KBM-7 (cell line): Measurements from ENCODE around the gene INPP4B.

Experiments
- DNase-seq: peaks from one replicate; pipeline ENCODE4 v3.0.0-alpha.2; 2015
- in situ Hi-C: fragments of 300-500 bp; cut with MboI; formaldehyde crosslinking; loops from 2 replicates; pipeline ENCODE4 v1.14.3; 2020; ENCODE audit warnings: low sequenced_read_pairs, low pct_unique_long_range_greater_than_20kb, mixed read lengths

Gene INPP4B

DNA sequence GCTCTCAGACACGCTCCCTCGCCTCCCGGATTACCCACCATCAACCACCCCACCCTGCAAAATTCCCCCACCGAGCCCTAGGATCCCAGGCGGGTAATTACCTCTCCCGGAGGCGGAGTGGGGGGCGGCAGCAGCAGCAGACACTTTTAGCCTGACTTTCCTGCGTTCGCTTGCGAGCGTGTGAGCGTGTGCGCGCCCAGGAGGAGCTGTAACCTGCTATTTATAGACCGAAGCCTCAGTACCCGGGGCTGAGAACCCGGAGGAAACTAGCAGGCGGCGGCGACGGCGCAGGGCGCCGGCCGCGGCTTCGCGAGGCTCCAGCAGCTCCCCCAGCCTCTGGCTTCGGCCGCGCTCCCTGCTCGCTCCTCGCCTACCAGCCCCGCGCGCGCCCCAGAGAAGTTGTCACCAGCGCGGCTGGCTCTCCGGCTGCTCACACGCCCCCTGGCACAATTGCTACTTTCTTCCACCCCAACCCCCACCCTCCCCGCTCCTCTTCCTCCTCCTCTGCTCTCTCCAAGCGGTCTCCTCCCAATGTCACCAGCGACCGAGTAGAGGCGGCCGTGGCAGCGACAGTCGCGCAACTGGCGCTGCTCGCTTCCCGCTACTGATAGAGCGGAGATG lies at the start of gene INPP4B:
INPP4B (minus strand) TSS at position 194 of the 621 bp plus-strand sequence.
- in situ Hi-C loops, result no loop called here
- peak; percentile 68 for DNase-seq

DNA sequence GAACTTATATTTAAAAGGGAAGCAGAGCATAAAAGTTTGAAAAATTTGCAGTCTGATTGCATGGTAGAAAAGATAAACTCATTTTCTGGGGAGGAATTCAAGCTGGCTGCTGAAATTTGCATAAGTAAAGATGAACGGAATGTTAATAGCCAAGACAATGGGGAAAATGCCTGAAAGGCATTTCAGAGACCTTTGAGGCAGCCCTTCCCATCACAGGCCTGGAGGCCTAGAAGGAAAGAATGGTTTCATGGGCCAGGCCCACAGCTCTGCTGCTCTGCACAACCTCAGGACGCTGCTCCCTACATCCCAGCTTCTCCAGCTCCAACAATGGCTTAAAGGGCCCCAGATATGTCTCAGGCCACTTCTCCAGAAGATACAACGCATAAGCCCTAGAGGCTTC lies 46.9 kb upstream of the INPP4B start:
- in situ Hi-C loops, result no loop called here
- DNase-seq, result no peak

DNA sequence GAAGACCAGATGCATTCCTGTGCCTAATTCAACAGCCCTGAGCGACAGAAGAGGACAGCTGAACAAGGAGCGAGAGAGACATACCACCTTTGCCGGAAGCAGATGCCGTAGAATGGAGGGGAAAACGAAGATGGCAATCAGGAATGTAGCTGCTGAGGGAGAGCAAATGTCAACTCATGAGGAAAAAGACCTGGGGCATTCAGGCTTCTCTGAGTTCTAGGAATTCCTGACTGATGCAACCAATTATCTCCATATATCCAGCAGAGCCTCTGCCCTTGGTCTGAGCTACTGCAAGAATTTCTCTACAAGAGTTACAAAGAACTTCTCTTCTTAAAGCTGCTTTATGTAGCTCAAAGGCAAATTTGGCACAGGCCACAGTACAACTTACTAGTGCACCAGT lies 40.5 kb upstream of the INPP4B start:
- in situ Hi-C loops, result no loop called here

DNA sequence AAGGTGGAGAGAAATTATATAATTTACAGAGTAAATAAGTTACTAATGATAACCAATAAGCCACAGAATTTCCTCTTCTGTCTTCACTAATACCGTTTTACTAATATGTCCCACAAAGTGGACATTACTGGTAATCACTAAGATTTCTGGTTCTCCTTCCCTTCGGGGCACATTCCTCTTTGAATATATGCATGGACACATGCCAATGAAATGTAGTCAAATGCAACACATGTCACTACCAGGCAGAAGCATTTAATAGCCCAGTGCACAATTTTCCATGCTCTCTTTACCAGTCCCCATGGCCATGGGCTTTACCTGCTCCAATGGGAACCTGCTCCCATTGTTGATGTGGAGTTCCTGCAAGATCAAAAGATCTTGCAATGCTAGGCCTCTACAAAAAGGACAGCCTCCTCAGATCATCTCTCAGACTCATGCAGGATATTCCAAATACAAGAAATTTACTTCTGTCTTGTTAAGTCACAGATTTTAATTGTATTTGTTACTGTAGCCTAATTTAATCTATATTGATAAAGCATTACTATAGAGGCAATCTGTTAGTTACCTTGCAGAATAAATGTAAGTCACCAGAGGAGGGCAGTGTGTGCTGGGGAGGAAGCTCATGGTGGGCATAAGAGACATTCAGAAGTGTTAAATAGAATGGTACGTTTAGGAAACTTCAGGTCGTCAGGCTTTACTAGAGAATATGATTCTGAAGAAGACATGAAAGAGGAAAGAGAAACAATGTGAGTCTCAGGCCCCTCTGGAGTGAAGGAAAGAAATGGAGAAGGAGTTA lies 37.1 kb upstream of the INPP4B start:
- in situ Hi-C loops, result no loop called here
- DNase-seq, result peak; percentile 27

More for the DNA sequence above, 40.5 kb upstream of the INPP4B start:
- DNase-seq, result no peak

DNA sequence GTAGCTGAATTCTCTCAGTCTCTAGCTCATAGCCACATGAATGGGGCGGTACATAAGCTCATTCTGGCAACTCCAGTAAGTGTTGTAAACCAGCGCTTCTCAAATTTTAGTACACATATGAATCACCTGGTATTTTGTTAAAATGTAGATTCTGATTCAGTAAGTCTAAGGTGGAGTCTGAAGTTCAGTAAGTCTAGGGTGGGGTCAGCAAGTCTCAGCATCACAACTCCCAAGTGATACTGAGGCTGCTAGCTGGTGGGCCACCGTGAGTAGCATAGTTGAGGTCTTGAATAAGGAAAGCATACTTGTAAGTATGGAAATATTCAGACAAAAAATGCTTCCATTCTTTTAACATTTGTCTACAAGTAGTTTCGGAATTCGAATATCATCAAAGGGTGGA lies 36.1 kb upstream of the INPP4B start:
- in situ Hi-C loops, result no loop called here
- DNase-seq, result no peak

DNA sequence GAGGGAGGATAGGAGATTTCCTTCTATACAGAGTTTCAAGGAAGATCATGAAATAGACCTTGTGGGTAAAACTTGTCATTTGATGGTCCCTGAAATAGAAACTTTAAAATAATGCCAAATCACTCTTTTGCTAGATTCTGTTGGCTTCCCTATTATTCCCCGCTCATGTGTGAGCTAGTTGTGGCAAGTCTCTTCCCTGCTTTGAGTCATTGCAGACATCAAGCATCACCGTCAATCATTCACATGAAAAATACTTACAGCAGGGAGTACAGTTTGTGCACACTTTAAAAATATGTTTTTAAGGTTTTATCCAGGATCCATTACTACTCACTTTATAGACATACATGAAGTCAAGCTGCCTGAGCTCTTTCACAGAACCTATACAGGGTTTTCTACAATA lies 35.2 kb upstream of the INPP4B start:
- in situ Hi-C loops, result no loop called here

DNA sequence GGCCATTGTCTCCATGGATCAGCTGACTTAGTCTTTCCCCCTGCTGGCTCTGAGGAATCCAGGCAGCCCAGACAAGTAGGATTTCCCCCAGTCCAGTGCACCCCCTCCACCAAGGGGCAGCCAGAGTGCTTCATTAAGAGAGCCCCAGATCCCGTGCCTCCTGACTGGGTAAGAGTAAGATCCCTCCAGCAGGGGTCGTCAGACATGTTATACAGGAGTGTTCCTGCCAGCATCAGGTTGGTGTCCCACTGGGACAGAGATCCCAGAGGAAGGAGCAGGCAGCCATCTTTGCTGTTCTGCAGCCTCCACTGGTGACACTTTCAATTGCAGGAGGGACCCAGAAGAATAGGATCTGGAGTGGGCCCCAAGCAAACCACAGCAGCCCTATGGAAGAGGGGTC lies 29.0 kb upstream of the INPP4B start:
- in situ Hi-C loops, result no loop called here
- DNase-seq, result no peak

More for the DNA sequence above, 35.2 kb upstream of the INPP4B start:
- DNase-seq, result no peak

DNA sequence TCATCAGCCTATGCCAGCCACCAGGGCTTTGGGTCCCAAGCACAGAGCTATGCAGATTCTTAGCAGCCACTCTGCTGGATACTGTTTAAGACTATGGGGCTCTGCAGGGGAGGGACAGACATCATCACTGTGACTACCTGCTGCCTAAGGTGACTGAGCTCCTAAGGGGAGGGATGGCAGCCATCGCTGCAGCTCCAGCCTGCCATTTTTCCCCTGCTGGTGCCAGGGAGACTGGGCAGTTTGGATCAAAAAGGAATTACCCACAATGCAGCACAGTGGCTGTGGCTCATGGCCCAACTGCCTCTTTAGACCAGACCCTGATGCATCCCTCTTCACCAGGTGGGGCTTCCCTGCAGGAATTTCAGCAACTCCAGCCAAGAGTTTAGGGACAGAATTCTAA lies 28.6 kb upstream of the INPP4B start:
- in situ Hi-C loops, result no loop called here
- DNase-seq, result no peak

DNA sequence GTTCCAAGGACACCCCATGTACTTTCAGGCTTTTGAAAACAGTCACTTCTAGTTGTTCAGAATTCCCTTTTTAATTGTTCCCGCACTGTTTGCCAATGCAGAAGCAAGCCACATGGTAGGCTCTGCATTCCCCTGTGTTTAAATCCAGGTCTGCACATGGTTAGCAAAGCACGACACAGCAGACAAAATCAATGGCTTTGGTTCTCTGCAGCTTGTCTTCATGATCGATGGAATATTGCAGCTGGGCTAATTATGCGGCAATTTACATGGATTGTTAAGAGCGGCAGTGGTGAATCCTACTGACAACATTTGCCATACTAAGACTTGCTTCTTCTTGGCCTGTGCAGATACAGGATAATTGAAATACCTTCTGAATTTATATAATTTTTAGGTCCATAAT lies 20.6 kb upstream of the INPP4B start:
- DNase-seq, result no peak
- in situ Hi-C loops, result no loop called here

DNA sequence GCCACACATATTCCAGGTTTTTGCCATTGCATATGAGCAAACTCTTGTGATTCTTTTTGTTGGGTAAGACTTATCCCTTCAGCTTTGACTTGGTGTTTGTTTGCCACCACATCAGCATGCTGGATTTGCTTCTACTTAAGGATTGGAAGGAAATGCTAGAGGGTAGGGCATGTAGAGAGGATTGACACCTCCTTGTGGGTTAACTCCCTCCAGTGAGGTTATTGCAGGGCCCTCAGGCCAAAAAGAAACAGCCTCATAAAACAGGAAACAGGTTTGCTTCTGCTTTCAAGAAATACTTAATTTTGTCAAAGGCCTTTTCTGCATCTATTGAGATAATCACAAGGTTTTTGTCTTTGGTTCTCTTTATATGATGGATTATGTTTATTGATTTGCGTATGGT lies 15.2 kb upstream of the INPP4B start:
- peak; percentile 53 for DNase-seq
- in situ Hi-C loops, result no loop called here

DNA sequence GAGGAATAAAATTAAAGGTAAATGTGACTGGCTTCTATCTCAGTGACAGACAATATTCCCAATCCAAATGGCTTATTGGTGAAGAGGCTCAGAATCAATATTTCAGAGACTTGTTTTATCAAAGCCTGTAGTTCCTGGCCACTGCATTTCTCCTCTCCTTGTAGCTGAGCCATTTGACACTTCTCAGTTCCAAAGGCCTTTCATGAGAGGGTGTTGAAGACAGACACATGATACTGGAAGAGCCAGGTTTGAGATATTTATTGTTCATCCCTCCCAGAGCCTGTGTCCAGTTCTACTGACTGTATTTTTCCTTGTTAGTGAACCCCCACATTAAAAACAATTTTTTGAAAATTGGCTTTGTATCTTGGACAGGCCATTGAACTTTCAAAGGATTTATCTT lies 12.9 kb upstream of the INPP4B start:
- in situ Hi-C loops, result no loop called here
- DNase-seq, result no peak

DNA sequence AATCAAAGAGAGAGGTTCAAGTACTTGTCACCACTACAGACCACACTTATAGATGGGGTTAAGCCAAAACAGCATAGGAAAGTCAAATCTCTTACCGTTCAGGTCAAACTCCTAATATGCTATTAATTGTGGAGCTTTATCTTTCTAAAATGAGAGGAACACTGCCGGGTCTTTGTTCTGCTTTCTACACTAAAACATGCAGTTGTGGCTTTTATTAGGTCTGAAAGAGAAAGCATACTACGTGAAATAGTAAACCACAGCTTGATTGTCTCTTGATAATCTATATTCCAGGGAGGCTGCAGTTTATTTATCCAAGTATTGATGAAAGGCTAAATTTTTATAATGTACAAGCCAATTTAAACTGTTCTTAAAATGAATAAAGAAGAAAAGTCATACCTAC lies 12.3 kb upstream of the INPP4B start:
- in situ Hi-C loops, result no loop called here
- DNase-seq, result no peak

DNA sequence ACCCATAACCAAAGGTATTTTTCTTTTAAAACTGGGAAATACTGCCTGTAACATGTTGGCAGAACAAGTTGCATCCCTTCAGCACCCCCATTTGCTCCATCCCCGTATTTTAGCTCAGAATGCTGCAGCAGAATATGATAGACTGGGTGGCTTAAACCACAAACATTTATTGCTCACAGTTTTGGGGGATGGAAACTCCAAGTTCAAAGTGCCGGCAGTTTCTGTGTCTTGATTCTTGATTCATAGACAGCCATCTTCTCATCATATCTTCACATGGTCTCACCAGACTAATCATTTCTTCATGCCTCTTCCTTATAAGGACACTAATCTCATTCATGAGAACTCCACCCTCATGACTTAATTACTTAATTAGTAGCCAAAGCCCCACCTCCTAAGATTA lies 10.5 kb upstream of the INPP4B start:
- no peak for DNase-seq
- in situ Hi-C loops, result no loop called here

DNA sequence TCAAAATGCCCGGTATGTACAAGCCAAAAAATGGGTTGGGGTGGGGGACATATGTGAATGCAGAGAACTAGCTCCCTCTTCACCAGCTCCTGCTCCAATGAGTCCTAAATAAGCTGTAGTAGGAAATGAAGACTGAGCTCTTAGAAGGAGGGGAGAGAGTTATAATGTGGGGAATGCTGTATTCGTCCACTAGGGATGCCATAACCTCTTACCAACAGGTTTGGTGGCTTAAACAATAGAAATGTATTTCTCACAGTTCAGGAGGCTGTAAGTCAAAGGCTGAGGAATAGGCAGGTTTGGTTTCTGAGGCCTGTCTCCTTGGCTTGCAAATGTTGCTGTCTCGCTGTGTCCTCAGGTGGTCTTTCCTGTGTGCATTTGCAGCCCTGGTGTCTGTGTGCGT lies 4.4 kb upstream of the INPP4B start:
- DNase-seq, result no peak
- in situ Hi-C loops, result no loop called here

DNA sequence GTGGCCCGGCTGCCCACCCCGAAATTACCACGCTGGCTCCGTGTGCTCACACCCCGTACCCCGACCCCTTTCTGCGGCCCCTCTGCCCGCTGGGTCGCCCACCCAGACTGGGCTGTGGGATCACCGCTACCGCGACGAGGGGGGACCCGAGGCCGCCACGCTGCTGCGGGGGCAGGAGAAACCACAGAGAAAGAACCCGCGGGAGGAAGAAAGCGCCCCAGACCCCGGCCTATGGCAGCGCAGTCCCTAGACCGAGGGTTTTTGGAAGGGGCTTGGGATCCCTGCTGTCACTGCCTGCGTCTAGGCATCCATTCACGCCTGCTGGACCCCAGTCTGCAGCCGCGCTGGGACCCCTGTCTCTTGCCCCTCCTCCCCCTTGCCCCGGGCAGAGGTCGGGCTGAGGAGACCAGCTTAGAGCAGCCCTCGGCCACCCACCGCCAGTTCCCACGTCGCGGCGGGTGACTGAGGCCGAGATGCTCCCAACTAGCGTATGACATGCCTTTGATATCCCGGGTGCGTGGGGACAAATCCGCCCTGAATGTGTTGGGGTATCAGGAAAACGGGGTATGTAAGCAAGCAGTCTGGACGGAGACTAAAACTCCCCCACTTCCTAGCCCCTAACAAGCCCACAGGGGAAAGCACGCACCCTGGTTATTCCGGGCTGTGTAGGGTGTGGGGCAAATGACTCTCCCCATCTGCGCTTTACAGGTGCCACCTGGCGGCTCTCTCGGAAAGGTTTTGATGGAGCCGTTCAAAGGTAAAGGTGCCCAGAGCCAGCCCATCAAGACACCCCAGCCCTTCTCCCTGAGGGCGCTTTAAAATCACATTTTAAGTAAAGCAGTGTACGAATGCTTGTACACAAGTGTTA lies 862 bp upstream of the INPP4B start:
- peak; percentile 69 for DNase-seq
- in situ Hi-C loops, result no loop called here

DNA sequence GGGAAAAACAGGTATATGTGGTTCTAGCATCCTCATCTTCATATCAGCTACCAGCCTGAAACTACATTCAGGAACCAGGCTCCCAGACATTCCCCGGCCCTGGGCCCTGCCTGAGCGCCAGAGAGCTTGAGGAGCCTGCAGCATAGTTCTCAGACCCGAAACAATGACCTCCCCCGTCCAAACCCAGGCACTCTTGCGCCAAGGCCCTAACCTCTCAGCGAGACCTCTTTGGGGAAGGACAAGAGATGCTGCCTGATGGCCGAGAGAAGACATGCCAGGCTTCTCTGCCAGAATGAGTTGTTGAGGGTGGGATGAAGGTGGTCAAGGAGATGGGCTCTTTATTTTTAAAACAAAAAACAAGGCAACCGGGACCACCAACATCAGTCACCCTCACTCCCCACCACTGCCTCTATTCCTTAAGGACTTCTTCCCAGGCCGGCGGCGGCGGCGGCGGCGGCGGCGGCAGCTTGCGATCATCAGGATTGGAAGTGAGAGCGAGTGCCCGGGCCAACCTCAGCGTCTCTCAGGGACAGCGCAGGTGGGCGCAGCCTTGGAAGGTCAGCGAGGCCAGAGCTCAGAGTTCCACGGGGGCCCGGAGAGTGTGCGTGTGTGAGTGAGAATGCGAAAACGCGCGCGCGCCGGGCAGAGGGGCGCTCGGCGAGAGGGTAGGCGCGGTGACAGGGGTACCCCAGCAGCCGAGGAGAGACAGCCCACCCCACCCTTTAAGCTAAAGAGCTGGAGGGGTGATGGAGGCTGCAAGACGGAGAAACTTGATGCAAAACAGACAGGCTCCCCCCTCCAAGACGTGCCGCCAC lies 601 bp downstream of the INPP4B start:
- in situ Hi-C loops, result no loop called here
- peak; percentile 26 for DNase-seq

DNA sequence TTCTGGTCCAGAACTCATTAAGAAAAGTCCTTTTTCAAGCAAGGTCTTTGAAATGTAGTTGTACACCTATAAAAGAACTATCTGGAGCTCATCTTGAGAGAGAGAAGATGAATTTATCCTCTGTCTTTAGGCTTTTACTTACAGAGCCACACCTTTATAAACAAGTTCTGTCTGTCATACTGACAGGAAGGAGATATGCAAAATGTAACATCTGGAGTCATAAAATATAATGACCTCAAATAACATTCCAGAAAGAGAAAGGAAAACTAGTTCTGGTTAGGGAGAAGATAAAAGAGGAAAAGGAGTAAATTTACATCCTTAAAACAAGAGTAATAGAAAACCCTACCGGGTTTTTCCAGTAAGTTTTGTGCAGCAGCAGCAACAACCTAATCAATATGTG lies 1.3 kb downstream of the INPP4B start:
- DNase-seq, result no peak
- in situ Hi-C loops, result no loop called here

DNA sequence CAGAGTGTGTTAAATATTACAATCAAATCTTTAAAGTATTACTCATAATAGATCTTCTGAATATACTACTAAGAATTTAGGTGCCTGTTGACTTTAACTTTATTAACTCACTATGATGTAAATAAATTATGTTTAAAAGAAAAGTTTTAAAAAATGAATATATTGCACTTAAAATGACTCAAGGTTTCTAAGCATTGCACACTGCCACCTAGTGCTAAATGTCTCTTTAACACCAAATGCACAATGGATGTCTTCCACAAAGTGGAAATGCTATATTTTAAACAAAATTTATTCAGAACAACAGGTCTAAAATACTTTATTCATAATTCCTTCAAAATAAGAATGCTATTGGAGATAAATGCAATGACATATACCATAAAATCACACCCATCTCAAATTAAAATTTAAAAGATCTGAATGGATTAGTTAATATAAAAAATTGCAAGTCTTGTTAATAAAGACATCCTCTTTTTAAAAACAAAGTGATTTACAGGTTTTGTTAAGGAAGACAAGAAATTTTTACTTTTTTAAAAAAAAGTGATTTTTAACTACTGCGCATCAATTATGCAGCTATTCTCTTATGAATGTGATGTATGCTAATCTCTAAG lies 5.5 kb downstream of the INPP4B start:
- in situ Hi-C loops, result no loop called here
- peak; percentile 41 for DNase-seq

DNA sequence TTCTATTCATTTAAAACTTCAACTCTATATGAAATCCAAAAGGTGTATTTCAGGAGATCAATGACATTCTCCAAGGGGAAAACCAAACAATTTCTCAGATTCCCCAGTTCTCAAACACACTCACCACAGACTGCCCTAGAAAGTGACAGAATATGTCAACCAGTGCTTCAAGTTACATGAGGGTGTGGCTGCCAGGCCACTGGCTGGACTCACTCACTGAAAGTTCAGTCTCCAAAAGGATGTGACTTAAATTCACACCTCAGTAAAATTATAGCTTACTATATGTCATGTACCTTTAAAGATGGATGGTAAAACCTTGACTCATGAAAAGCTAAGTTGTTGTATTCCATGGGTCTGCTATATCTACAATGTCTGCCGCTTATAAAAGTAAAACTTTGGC lies 7.3 kb downstream of the INPP4B start:
- no peak for DNase-seq
- in situ Hi-C loops, result no loop called here
